HG03103 (cell line): Measurements from ENCODE around the gene MADCAM1.
A peak's percentile ranks its signal among the peaks of the same experiment; 100 is the strongest.

Experiments
- ATAC-seq: cut with Tn5 transposase; IDR thresholded peaks from one replicate; pipeline ENCODE4 v1.9.1; 2021; ENCODE audit warnings: low read depth; ENCODE audit not compliant: unreplicated experiment

The MADCAM1 gene

DNA sequence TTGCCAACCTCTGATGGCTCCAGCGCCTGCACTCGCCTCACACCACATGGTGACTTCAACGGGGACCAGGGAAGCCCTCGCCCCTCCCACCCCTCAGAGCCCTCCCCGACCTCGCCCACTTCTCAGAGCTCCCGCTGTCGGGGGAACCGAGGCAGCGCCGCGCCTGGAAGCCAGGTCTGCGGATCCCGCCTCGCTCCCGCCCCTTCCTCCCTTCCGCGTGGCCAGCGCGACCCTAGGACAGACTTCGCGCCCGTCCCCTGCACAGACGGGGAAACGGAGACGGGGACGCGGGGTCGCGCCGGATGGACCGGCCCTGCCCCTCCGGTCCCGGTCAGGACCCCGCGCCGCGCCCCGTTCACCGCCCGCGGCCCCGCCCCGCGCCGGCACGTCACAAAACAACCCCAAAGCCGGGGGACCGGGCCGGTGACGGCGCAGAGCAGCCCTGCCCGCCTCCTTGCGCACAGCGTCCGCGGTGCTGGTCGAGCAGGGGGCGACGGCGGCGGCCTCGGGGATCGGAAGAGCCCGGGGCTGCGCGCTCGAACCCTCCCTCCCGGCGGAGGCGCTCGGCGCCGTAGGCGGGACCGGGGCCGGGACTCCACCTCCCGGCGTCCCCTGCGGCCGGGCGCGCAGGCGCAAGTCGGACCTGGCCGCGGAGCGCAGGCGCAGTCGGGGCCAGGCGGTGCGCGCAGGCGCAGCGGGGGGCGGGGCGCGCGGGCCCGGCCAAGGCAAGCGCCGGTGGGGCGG lies 34.9 kb downstream of the MADCAM1 start:
- ATAC-seq: peak; percentile 53

DNA sequence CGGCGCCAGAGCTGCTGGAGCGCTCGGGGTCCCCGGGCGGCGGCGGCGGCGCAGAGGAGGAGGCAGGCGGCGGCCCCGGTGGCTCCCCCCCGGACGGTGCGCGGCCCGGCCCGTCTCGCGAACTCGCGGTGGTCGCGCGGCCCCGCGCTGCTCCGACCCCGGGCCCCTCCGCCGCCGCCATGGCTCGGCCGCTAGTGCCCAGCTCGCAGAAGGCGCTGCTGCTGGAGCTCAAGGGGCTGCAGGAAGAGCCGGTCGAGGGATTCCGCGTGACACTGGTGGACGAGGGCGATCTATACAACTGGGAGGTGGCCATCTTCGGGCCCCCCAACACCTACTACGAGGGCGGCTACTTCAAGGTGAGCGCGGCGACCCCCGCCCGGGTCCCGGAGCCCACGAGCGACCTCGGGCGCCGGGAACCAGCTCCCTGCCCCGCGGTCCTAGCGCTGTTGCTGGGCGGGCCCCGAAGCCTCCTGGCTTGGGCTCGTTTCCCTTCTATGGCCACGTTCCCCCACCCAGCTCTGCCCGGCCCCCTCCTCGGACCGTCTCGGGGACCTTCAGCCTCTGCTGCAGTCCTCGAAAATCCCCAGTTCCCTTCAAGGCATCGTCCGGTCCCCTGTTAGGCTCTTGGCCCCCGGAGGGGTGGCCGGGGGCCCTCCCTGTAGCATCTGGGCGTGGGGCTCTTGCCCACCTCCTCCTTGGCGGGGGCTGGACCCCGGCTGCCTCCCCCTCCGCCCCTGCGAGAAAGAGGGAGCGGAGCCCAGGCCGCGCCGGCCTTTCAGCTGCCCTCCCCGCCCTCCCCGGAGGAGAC lies 35.7 kb downstream of the MADCAM1 start, which contains the start of gene CDC34:
TSS of gene CDC34 (plus strand) at position 8 of the 808 bp plus-strand sequence. CDS start at position 180, 172 bp downstream.
- peak; percentile 3 for ATAC-seq

- no peak for ATAC-seq
Observed at GRCh38 chr19:532561-533363, 36.5 kb downstream of the MADCAM1 start.

DNA sequence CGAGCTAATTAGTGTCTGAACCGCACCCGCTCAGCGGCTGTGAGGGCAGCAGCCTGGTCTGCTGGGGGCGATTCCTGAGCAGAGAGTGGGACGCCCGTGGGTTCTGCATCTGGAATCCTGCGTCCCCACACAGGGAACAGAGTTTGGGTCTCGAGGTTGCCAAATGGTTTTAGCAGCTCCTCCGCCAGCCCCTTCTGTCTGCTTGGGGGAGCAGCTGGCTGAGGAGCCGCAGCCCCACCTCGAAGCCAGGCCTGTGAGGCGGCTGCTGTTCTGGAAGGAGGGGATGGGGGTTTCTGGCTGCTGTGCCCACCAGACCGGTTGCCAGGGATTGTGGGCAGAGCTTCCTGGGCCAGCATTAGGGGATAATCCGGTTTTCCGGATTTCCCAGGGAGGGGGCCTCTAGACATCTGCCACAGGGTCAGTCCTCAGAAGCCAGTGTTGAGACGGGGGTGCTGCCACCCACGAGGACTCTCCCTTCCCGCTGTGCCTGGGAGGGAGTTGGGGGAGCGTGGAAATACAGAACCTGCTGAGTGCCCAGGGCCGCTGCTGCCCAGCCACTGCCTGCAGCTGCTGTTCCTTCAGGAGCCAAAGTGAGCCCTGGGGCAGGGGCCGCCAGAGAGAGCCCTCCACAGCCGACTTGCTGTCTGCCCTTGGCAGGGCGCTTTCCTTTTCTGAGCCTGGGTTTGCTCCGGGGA lies 37.2 kb downstream of the MADCAM1 start:
- ATAC-seq: no peak

DNA sequence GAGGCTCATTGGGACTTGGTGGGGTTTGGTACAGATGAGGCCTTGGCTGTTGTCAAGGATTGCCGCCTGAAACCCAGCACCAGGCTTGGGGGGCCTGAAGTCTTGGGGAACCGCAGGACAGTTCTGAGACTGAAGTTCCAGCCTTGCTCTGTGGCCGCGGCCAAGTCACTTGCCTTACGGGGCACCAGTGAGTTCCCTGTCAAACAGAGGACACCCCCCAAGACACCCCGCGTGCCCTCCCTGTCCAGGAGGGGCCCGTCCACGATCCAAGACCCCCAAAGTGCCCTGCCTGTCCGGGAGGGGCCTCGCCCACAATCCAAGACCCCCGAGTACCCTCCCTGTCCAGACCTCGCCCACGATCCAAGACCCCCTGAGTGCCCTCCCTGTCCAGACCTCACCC lies 37.8 kb downstream of the MADCAM1 start:
- ATAC-seq: no peak

DNA sequence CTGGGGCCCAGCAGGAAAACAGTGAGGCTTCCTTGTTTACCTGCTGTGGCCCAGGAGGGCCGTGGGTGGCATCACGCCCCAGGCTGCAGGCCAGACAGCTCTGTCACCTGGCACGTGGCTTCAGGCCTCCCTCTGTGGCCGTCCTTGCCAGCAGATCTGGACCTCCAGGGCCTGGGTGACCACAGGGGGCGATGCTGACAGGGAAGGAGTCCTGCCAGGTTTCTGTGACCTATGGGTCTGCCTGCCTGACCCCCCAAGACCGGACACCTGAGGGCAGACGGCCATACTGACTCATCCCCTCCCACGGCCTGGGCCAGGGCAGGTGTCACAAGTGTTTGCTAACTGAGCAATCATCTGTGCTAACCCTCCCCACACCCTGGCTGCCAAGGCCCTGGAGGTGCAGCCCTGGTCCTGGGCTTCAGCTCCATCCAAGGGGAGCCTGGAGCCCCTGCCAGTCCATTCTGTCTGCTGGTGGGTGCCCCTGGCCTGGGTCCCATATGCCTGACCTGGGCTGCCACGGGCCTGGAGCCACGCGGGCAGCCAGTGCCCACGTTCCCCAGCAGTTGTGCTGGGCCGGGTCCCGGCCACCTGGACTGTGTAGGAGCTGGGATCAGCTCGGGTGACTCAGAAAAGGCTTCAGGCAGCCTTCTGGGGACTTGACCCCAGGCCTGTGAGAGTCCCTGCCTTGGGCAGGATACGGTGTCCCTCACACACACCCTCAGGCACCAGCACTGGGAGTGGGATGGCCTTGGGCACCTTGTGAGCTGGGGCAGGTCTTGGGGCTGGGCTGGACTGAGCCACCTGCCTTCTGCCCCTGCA lies 38.9 kb downstream of the MADCAM1 start:
- ATAC-seq: no peak

DNA sequence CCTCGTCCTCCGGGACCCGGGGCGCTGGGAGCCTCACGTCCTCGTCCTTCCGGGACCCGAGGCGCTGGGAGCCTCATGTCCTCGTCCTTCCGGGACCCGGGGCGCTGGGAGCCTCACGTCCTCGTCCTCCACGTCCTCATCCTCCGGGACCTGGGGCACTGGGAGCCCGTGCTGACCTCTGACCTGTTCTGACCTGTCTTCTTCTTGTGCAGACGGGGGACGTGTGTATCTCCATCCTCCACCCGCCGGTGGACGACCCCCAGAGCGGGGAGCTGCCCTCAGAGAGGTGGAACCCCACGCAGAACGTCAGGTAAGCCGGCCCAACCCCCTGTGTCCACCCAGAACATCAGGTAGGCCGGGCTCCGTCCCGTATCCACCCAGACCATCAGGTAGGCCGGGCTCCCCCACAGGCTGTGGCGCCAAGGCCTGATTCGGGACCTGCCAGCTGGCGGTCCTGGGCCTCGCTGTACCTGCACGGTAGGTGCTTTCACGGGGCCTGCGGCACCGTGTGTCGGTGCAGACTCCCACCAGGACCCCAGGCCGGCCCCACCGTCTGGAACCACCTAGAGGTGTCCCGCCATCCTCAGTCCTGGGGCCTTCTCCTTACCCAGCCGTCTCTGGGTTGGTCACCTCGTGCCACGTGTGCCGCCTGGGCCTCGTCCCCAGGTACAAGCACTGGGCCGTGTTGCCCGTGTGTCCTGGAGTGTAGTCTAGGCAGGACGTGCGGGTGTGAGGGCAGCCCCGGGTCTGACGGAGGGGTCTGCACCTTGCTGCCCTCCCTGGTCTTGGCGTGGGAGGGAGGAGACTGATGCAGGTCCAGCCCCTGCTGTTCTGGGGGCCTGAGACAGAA lies 40.0 kb downstream of the MADCAM1 start:
- no peak for ATAC-seq

DNA sequence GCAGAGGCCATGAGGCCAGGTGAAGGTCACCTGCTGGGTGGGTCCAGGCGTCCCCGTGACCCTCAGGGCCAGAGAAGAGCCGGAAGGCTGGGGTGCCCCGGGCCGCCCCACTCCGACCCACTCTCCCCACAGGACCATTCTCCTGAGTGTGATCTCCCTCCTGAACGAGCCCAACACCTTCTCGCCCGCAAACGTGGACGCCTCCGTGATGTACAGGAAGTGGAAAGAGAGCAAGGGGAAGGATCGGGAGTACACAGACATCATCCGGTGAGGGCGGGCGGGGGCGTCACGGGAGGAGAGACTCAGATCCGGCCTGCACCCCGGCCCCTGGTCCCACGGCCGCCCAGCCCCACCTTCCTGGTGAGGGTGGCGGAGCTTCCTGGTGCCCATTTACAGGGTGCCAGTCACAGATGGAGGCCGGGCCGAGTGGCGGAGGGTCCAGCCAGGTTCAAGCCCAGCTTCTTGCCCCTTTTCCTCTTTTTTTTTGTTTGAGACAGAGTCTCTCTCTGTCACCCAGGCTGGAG lies 40.7 kb downstream of the MADCAM1 start:
- no peak for ATAC-seq

DNA sequence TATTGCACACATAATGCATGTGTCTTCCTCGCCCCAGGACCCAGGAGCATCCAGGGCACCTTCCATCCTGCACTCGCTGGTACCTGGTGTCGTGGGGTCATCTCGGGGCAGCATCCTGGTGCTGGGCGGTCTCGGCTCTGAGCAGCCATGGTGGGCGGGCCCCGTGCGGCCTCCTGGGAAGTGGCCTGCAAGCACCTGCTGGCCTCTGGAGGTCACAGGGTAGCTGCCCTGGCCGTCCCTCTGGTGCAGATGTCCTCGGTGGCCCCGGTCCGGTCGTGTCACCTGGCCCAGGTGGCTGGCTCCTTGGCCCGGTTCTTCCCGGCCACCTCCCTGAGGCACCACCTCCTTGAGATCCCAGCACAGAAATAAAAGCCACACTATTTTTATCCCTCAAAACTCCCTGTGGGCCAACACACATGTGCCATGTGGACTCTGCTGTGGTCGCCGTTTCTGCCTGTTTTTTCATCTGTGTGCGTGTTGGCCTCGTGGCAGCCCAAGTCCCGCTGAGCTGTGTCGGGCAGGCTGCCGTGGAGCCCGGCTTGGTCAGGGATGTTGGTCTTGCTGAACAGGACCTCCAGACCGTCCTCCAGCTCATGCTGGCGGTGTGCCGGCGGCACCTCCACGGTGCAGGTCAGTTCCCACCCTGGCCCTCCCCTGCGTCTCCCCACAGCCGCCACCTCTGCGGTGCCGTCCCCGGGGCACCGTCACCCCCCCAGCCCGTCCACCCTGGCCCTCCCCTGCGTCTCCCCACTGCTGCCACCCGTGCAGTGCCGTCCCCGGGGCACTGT lies 42.5 kb downstream of the MADCAM1 start:
- ATAC-seq: no peak

DNA sequence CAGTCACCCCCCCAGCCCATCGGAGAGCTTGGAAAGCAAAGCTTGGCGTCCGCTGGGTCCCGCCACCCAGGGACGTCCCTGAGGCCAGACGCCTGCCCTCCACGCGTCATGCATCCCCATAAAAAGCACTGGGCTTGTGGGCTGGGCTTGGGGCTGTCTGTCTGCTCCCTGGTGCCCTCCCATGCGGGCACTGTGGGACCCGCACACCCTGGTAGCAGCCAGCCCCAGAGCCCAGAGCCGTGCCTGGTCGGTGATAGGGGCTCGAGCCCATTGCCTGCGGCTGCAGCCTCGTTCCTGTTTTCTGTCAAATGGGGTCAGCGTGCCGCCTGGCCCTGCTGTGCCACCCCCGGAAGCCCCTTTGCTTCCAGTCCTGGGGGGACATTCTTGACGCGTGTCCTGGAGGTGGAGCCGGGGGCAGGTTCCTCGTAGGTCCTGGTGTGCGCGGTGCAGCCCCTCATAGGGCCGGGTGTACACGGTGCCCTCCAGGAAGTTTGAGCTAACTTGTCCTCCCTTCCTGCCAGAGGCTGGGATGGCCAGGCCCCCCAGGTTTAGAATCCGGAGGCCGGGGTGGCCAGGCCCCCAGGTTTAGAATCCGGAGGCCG lies 43.2 kb downstream of the MADCAM1 start:
- ATAC-seq: no peak

DNA sequence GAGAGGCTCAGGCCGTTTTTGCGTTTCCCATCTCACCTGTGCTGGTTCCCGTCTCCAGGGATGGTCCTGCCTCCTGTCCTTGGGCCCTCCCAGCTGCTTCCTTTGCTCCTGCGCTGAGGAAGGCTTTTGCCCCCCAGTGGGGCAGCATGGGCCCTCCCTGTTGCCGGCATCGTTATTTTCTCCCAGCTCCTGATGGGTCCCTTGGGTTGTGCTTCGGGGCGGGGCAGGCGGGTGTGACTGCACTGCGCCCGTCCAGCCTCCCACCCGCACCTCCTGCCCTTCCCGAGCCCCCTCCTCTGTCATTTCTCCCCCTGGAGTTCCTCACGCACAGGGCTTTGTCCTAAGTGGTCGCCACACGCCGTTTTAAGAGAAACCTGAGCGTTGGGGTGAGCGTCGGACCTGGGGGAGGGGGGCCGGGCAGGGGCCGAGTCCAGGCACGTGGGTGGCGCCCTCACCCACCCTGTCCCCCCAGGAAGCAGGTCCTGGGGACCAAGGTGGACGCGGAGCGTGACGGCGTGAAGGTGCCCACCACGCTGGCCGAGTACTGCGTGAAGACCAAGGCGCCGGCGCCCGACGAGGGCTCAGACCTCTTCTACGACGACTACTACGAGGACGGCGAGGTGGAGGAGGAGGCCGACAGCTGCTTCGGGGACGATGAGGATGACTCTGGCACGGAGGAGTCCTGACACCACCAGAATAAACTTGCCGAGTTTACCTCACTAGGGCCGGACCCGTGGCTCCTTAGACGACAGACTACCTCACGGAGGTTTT lies 44.8 kb downstream of the MADCAM1 start:
- ATAC-seq: no peak

DNA sequence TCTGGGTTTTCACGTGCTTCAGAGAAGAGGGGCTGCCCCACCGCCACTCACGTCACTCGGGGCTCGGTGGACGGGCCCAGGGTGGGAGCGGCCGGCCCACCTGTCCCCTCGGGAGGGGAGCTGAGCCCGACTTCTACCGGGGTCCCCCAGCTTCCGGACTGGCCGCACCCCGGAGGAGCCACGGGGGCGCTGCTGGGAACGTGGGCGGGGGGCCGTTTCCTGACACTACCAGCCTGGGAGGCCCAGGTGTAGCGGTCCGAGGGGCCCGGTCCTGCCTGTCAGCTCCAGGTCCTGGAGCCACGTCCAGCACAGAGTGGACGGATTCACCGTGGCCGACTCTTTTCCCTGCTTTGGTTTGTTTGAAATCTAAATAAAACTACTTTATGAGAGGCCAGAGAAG lies 45.4 kb downstream of the MADCAM1 start:
- ATAC-seq: no peak

GRCh38 chr19:542173-542866 lies 46.0 kb downstream of the MADCAM1 start:
- ATAC-seq: no peak

DNA sequence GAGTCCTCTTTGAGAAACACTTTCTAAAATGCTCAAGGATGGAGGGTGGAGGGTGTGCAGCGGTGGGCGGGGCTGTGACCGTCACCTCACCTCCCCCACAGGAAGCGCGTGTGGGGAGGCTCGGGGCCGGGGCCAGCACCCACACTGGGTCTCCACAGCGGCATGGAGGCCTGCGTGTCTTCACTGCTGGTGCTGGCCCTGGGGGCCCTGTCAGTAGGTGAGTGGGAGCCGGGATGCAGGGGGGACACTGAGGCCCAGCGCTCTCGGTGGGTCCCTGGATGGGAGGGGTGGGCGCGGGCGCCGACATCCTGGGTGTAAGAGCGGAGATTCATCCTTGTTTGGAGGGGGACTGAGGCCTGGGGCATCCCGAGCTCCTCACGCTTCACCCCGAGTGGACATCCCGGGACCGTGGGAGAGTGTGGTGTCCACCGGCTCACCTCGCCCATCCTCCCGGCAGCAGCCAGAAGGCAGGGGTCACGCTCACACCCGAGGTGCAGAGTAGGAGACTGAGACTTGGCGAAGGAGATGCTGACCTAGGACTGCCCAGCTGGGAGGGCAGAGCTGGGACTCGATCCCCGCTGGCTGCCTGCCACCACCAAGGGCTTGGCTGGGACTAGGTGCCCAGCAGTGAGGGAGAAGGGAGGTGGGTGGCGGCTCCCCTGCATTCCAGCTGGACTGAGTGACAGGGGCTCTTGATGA lies 47.8 kb downstream of the MADCAM1 start, which contains the start of gene GZMM:
TSS of gene GZMM (plus strand) at position 144 of the 699 bp plus-strand sequence. CDS start at position 163, 19 bp downstream.
- ATAC-seq: no peak

DNA sequence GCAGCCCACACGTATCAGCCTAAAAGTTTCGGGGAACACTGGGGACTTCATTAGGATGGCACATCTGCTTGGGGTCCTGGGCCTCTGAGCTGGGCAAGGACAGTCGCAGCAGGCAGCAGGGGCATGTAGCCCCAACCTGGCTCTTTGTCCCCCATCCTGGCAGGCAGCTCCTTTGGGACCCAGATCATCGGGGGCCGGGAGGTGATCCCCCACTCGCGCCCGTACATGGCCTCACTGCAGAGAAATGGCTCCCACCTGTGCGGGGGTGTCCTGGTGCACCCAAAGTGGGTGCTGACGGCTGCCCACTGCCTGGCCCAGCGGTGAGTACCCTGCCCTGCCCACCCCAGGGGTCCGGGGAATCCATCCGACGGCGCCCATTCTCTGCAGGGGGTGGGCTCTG lies 50.8 kb downstream of the MADCAM1 start:
- ATAC-seq: no peak
